Measurements from ENCODE around the gene MICU2.

MICU2 gene

GRCh38 chr13:21541271-21541670 is 62.7 kb downstream of the MICU2 start:
- Histone ChIP-seq H3K27me3 (replicated peaks in 2 of 5; ENCODE audit: control insufficient read depth in 4 of 5, insufficient read depth in 5 of 5, low read length in 4 of 5) (no peaks in the 10 kb centered on the region), H3K36me3 (ENCODE audit: control insufficient read depth in 4 of 4, insufficient read depth in 4 of 4, low read length in 3 of 4) (peaks cover 2 to 18% (median 9%) of the 10 kb centered on the region in 4 experiments), H3K4me3 (ENCODE audit: control insufficient read depth in 1 of 7, extremely low read depth in 1 of 7, insufficient read depth in 4 of 7, low read depth in 2 of 7, low read length in 6 of 7) (no peak overlapping the region), H3K4me1 (ENCODE audit: control extremely low read depth in 1 of 4, control insufficient read depth in 4 of 4, insufficient read depth in 4 of 4, low read length in 3 of 4) (peaks cover 0 to 4% (median 3%) of the 10 kb centered on the region in 4 experiments), H3K27ac (ENCODE audit: insufficient read depth in 1 of 2, low read depth in 1 of 2, low read length in 2 of 2, poor library complexity in 1 of 2, severe bottlenecking in 2 of 2) (no peak overlapping the region), H3K9me3 (ENCODE audit: control extremely low read depth in 1 of 5, control insufficient read depth in 4 of 5, insufficient read depth in 2 of 5, low read depth in 1 of 5, low read length in 4 of 5) (no peaks in the 10 kb centered on the region)
- POLR2A ChIA-PET: no interaction called here
- no peak for DNase-seq
- CTCF ChIA-PET: no interaction called here

- Histone ChIP-seq H3K27ac (ENCODE audit: insufficient read depth in 1 of 2, low read depth in 1 of 2, low read length in 2 of 2, poor library complexity in 1 of 2, severe bottlenecking in 2 of 2) (no peak overlapping the region), H3K36me3 (ENCODE audit: control insufficient read depth in 4 of 4, insufficient read depth in 4 of 4, low read length in 3 of 4) (peaks cover 0 to 11% (median 7%) of the 10 kb centered on the region in 4 experiments), H3K27me3 (replicated peaks in 2 of 5; ENCODE audit: control insufficient read depth in 4 of 5, insufficient read depth in 5 of 5, low read length in 4 of 5) (no peaks in the 10 kb centered on the region), H3K9me3 (ENCODE audit: control extremely low read depth in 1 of 5, control insufficient read depth in 4 of 5, insufficient read depth in 2 of 5, low read depth in 1 of 5, low read length in 4 of 5) (peaks cover 0 to 1% (median 0%) of the 10 kb centered on the region in 5 experiments), H3K4me1 (ENCODE audit: control extremely low read depth in 1 of 4, control insufficient read depth in 4 of 4, insufficient read depth in 4 of 4, low read length in 3 of 4) (peaks cover 0 to 4% (median 3%) of the 10 kb centered on the region in 4 experiments), H3K4me3 (ENCODE audit: control insufficient read depth in 1 of 7, extremely low read depth in 1 of 7, insufficient read depth in 4 of 7, low read depth in 2 of 7, low read length in 6 of 7) (no peak overlapping the region)
- POLR2A ChIA-PET: interaction anchor here (0.7 kb wide), 1 partner anchor 20 kb away, joined by 3 read pairs; no protein-coding TSS in a partner anchor
- CTCF ChIA-PET: no interaction called here
- DNase-seq: no peak
Measured at GRCh38 chr13:21539687-21540086, 64.3 kb downstream of the MICU2 start.

- no peak for DNase-seq
- Histone ChIP-seq H3K4me1 (ENCODE audit: control extremely low read depth in 1 of 4, control insufficient read depth in 4 of 4, insufficient read depth in 4 of 4, low read length in 3 of 4) (peaks cover 0 to 4% (median 3%) of the 10 kb centered on the region in 4 experiments), H3K36me3 (ENCODE audit: control insufficient read depth in 4 of 4, insufficient read depth in 4 of 4, low read length in 3 of 4) (peaks cover 0 to 15% (median 7%) of the 10 kb centered on the region in 4 experiments), H3K27me3 (replicated peaks in 2 of 5; ENCODE audit: control insufficient read depth in 4 of 5, insufficient read depth in 5 of 5, low read length in 4 of 5) (no peaks in the 10 kb centered on the region), H3K27ac (ENCODE audit: insufficient read depth in 1 of 2, low read depth in 1 of 2, low read length in 2 of 2, poor library complexity in 1 of 2, severe bottlenecking in 2 of 2) (no peak overlapping the region), H3K4me3 (ENCODE audit: control insufficient read depth in 1 of 7, extremely low read depth in 1 of 7, insufficient read depth in 4 of 7, low read depth in 2 of 7, low read length in 6 of 7) (no peak overlapping the region), H3K9me3 (ENCODE audit: control extremely low read depth in 1 of 5, control insufficient read depth in 4 of 5, insufficient read depth in 2 of 5, low read depth in 1 of 5, low read length in 4 of 5) (peaks cover 0 to 1% (median 0%) of the 10 kb centered on the region in 5 experiments)
- 100% methylated on average over 1 of the region's 1 CpG for WGBS (ENCODE audit: insufficient coverage)
- ChIA-PET CTCF (no interaction called here), POLR2A (no interaction called here)
Measured at GRCh38 chr13:21538753-21539152, 65.2 kb downstream of the MICU2 start.

GRCh38 chr13:21538280-21538679 is 65.7 kb downstream of the MICU2 start:
- WGBS (ENCODE audit: insufficient coverage): 100% methylated on average over 1 of the region's 4 CpGs
- ChIA-PET CTCF (interaction anchor here (0.6 kb wide), 1 partner anchor 1368 kb away, joined by 3 read pairs; no protein-coding TSS in a partner anchor), POLR2A (no interaction called here)

GRCh38 chr13:21537105-21537504 is 66.9 kb downstream of the MICU2 start:
- Histone ChIP-seq H3K4me1 (ENCODE audit: control extremely low read depth in 1 of 4, control insufficient read depth in 4 of 4, insufficient read depth in 4 of 4, low read length in 3 of 4) (peaks cover 0 to 3% (median 2%) of the 10 kb centered on the region in 4 experiments), H3K4me3 (ENCODE audit: control insufficient read depth in 1 of 7, extremely low read depth in 1 of 7, insufficient read depth in 4 of 7, low read depth in 2 of 7, low read length in 6 of 7) (no peak overlapping the region), H3K9me3 (ENCODE audit: control extremely low read depth in 1 of 5, control insufficient read depth in 4 of 5, insufficient read depth in 2 of 5, low read depth in 1 of 5, low read length in 4 of 5) (peaks cover 0 to 1% (median 0%) of the 10 kb centered on the region in 5 experiments), H3K27me3 (replicated peaks in 2 of 5; ENCODE audit: control insufficient read depth in 4 of 5, insufficient read depth in 5 of 5, low read length in 4 of 5) (no peaks in the 10 kb centered on the region), H3K36me3 (ENCODE audit: control insufficient read depth in 4 of 4, insufficient read depth in 4 of 4, low read length in 3 of 4) (peaks cover 6 to 17% (median 7%) of the 10 kb centered on the region in 4 experiments), H3K27ac (ENCODE audit: insufficient read depth in 1 of 2, low read depth in 1 of 2, low read length in 2 of 2, poor library complexity in 1 of 2, severe bottlenecking in 2 of 2) (no peak overlapping the region)
- CTCF ChIA-PET: no interaction called here
- WGBS (ENCODE audit: insufficient coverage): 100% methylated on average over 1 of the region's 1 CpG
- POLR2A ChIA-PET: no interaction called here
- DNase-seq: no peak

More at GRCh38 chr13:21538280-21538679, 65.7 kb downstream of the MICU2 start:
- no peak overlapping the region for H3K4me3 ChIP-seq (ENCODE audit: control insufficient read depth in 1 of 7, extremely low read depth in 1 of 7, insufficient read depth in 4 of 7, low read depth in 2 of 7, low read length in 6 of 7)
- no peak overlapping the region for H3K27ac ChIP-seq (ENCODE audit: insufficient read depth in 1 of 2, low read depth in 1 of 2, low read length in 2 of 2, poor library complexity in 1 of 2, severe bottlenecking in 2 of 2)
- peaks cover 3 to 15% (median 7%) of the 10 kb centered on the region in 4 experiments for H3K36me3 ChIP-seq (ENCODE audit: control insufficient read depth in 4 of 4, insufficient read depth in 4 of 4, low read length in 3 of 4)
- no peaks in the 10 kb centered on the region for H3K27me3 ChIP-seq (replicated peaks in 2 of 5; ENCODE audit: control insufficient read depth in 4 of 5, insufficient read depth in 5 of 5, low read length in 4 of 5)
- H3K4me1 ChIP-seq (ENCODE audit: control extremely low read depth in 1 of 4, control insufficient read depth in 4 of 4, insufficient read depth in 4 of 4, low read length in 3 of 4): peaks cover 0 to 4% (median 3%) of the 10 kb centered on the region in 4 experiments
- H3K9me3 ChIP-seq (ENCODE audit: control extremely low read depth in 1 of 5, control insufficient read depth in 4 of 5, insufficient read depth in 2 of 5, low read depth in 1 of 5, low read length in 4 of 5): peaks cover 0 to 1% (median 0%) of the 10 kb centered on the region in 5 experiments
- DNase-seq: no peak

GRCh38 chr13:21534760-21535159 is 69.2 kb downstream of the MICU2 start:
- Histone ChIP-seq H3K27ac (ENCODE audit: insufficient read depth in 1 of 2, low read depth in 1 of 2, low read length in 2 of 2, poor library complexity in 1 of 2, severe bottlenecking in 2 of 2) (no peak overlapping the region), H3K36me3 (ENCODE audit: control insufficient read depth in 4 of 4, insufficient read depth in 4 of 4, low read length in 3 of 4) (peaks cover 6 to 19% (median 9%) of the 10 kb centered on the region in 4 experiments), H3K4me1 (ENCODE audit: control extremely low read depth in 1 of 4, control insufficient read depth in 4 of 4, insufficient read depth in 4 of 4, low read length in 3 of 4) (no peaks in the 10 kb centered on the region), H3K27me3 (replicated peaks in 2 of 5; ENCODE audit: control insufficient read depth in 4 of 5, insufficient read depth in 5 of 5, low read length in 4 of 5) (no peaks in the 10 kb centered on the region), H3K9me3 (ENCODE audit: control extremely low read depth in 1 of 5, control insufficient read depth in 4 of 5, insufficient read depth in 2 of 5, low read depth in 1 of 5, low read length in 4 of 5) (peaks cover 0 to 1% (median 0%) of the 10 kb centered on the region in 5 experiments), H3K4me3 (ENCODE audit: control insufficient read depth in 1 of 7, extremely low read depth in 1 of 7, insufficient read depth in 4 of 7, low read depth in 2 of 7, low read length in 6 of 7) (no peak overlapping the region)
- POLR2A ChIA-PET: no interaction called here
- no peak for DNase-seq
- CTCF ChIA-PET: interaction anchor here (1.1 kb wide), 1 partner anchor 16 kb away, joined by 3 read pairs; no protein-coding TSS in a partner anchor
- WGBS (ENCODE audit: insufficient coverage): no CpG with 5 or more reads among the region's 1 CpG

- DNase-seq: no peak
- peaks cover under 1 to 13% (median 8%) of the 10 kb centered on the region in 4 experiments for H3K36me3 ChIP-seq (ENCODE audit: control insufficient read depth in 4 of 4, insufficient read depth in 4 of 4, low read length in 3 of 4)
- ChIA-PET CTCF (no interaction called here), POLR2A (no interaction called here)
- 96% methylated on average over 3 of the region's 5 CpGs for WGBS (ENCODE audit: insufficient coverage)
- H3K27me3 ChIP-seq (replicated peaks in 2 of 5; ENCODE audit: control insufficient read depth in 4 of 5, insufficient read depth in 5 of 5, low read length in 4 of 5): no peaks in the 10 kb centered on the region
- no peak overlapping the region for H3K27ac ChIP-seq (ENCODE audit: insufficient read depth in 1 of 2, low read depth in 1 of 2, low read length in 2 of 2, poor library complexity in 1 of 2, severe bottlenecking in 2 of 2)
- H3K4me1 ChIP-seq (ENCODE audit: control extremely low read depth in 1 of 4, control insufficient read depth in 4 of 4, insufficient read depth in 4 of 4, low read length in 3 of 4): no peaks in the 10 kb centered on the region
- H3K4me3 ChIP-seq (ENCODE audit: control insufficient read depth in 1 of 7, extremely low read depth in 1 of 7, insufficient read depth in 4 of 7, low read depth in 2 of 7, low read length in 6 of 7): no peak overlapping the region
- H3K9me3 ChIP-seq (ENCODE audit: control extremely low read depth in 1 of 5, control insufficient read depth in 4 of 5, insufficient read depth in 2 of 5, low read depth in 1 of 5, low read length in 4 of 5): peaks cover 0 to 1% (median 0%) of the 10 kb centered on the region in 5 experiments
Measured at GRCh38 chr13:21531455-21531854, 72.5 kb downstream of the MICU2 start.

Measured in common myeloid progenitor, CD34-positive (primary cell).